CD4-positive, alpha-beta memory T cell (primary cell): Measurements from ENCODE around the gene C1QTNF4. TPM values are rescaled to one million over a fixed set of nuclear protein-coding genes. Genes with fewer than 3 reads are reported as not detected.

ENCODE experiments used
- CTCF ChIA-PET: fragments of 350-600 bp; sonication (Branson Sonifier 250); formaldehyde crosslinking; loops from one replicate; lab custom pipeline; 2021; ENCODE audit warnings: inconsistent platforms; ENCODE audit not compliant: partially characterized antibody; lab: Charles Lee
- POLR2A ChIA-PET: fragments of 350-600 bp; sonication (Branson Sonifier 250); formaldehyde crosslinking; loops from one replicate; lab custom pipeline; 2021; ENCODE audit not compliant: partially characterized antibody; lab: Charles Lee
- DNase-seq, 5 donors: peaks; one replicate each; pipeline versions ENCODE4 v3.0.0 to v3.0.0-alpha.2; 2020 to 2022; ENCODE audit warnings: mixed read lengths in 1 of 5
- H3K27ac ChIP-seq: one replicate; pipeline ENCODE4 v1.7.0; 2013; ENCODE audit warnings: low read depth, low read length
- H3K27me3 ChIP-seq: 2 replicates; pipeline ENCODE4 v1.7.0; 2013; ENCODE audit warnings: mild to moderate bottlenecking, low read length, moderate library complexity; ENCODE audit not compliant: insufficient read depth
- H3K36me3 ChIP-seq: 2 replicates; pipeline ENCODE4 v1.7.0; 2013; ENCODE audit warnings: mild to moderate bottlenecking, low read length, moderate library complexity; ENCODE audit not compliant: insufficient read depth
- H3K4me1 ChIP-seq: 2 replicates; pipeline ENCODE4 v1.7.0; 2013; ENCODE audit warnings: mild to moderate bottlenecking, low read length, moderate library complexity; ENCODE audit not compliant: insufficient read depth
- H3K4me3 ChIP-seq, 2 donors: one replicate each; pipeline ENCODE4 v1.7.0; 2013; ENCODE audit warnings: low read length in 2 of 2, mild to moderate bottlenecking in 1 of 2
- H3K9me3 ChIP-seq, 2 donors: one replicate each; pipeline ENCODE4 v1.7.0; 2013; ENCODE audit warnings: low read length in 2 of 2, control low read depth in 1 of 2; ENCODE audit not compliant: control insufficient read depth in 1 of 2
- H3K27ac Mint-ChIP-seq, 7 donors: one replicate each; pipeline ENCODE4 v1.8.0; 2020 to 2021; ENCODE audit warnings: mixed read lengths in 7 of 7, mild to moderate bottlenecking in 6 of 7, inconsistent platforms in 3 of 7, moderate library complexity in 3 of 7
- H3K27me3 Mint-ChIP-seq, 2 donors: one replicate each; pipeline ENCODE4 v1.8.0; 2020 to 2021; ENCODE audit warnings: mixed read lengths in 2 of 2
- H3K36me3 Mint-ChIP-seq, 2 donors: one replicate each; pipeline ENCODE4 v1.8.0; 2020 to 2021; ENCODE audit warnings: mixed read lengths in 2 of 2, inconsistent platforms in 1 of 2, mild to moderate bottlenecking in 1 of 2
- H3K4me1 Mint-ChIP-seq, 4 donors: one replicate each; pipeline ENCODE4 v1.8.0; 2020 to 2021; ENCODE audit warnings: mixed read lengths in 4 of 4, mild to moderate bottlenecking in 1 of 4
- H3K4me3 Mint-ChIP-seq, 8 donors: one replicate each; pipeline ENCODE4 v1.8.0; 2020 to 2021; ENCODE audit warnings: mixed read lengths in 8 of 8, mild to moderate bottlenecking in 7 of 8, moderate library complexity in 6 of 8, inconsistent platforms in 3 of 8
- H3K9me3 Mint-ChIP-seq, 8 donors: one replicate each; pipeline ENCODE4 v1.8.0; 2020 to 2021; ENCODE audit warnings: mixed read lengths in 8 of 8, mild to moderate bottlenecking in 5 of 8, inconsistent platforms in 3 of 8, moderate library complexity in 1 of 8
- intact Hi-C: fragments of 100-400 bp; cut with micrococcal nuclease; formaldehyde crosslinking; loops from one replicate; pipeline ENCODE4 v1.15.1; 2023
- polyA plus RNA-seq, 2 donors: library from polyadenylated mRNA; unstranded; fragments of 300-500 nt; fragmentation: Illumina TruSeq; gene quantifications; one replicate each; pipeline ENCODE4 v1.2.3, GENCODE V29; 2021
- total RNA-seq, 2 experiments: library from RNA; stranded (reverse); gene quantifications; one replicate each; pipeline ENCODE4 v1.2.3, GENCODE V29; 2021

The C1QTNF4 gene
- total and polyA plus RNA-seq, 4 experiments from 2014 or later = 0.44 to 0.61 TPM; not detected in 2

DNA sequence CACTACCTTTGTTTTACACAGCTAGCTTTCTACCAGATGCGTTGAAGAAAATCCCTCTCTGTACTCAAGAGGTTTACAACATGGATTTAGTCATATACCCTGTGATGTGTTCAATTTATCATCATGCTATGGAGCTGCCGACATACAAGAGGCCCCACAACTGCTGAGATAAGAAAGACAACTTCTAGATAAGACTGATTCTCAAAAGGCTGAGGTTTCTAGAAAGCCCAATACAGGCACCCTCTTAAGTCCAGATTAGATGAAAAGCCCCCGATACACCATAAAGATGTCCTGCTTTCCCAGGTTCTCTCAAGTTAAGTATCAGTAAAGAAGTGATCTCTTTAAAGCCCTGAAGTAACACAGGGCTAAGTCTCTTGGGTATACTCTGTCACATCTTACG is 33.8 kb upstream of the C1QTNF4 start:
- no peak for DNase-seq
- ChIA-PET POLR2A (no interaction called here), CTCF (no interaction called here)
- no peaks in the 10 kb centered on the region for H3K27me3 ChIP-seq
- H3K36me3 ChIP-seq = peaks cover 57% of the 10 kb centered on the region
- peaks cover 42 to 69% of the 10 kb centered on the region in 2 donors for H3K36me3 Mint-ChIP-seq
- no peak overlapping the region for H3K27ac ChIP-seq
- H3K9me3 Mint-ChIP-seq = no peaks in the 10 kb centered on the region
- H3K9me3 ChIP-seq = no peaks in the 10 kb centered on the region
- no peaks in the 10 kb centered on the region for H3K4me1 ChIP-seq
- no peak overlapping the region for H3K27ac Mint-ChIP-seq
- H3K4me1 Mint-ChIP-seq = no peaks in the 10 kb centered on the region
- intact Hi-C loops = no loop called here
- no peaks in the 10 kb centered on the region for H3K27me3 Mint-ChIP-seq
- no peak overlapping the region for H3K4me3 ChIP-seq
- H3K4me3 Mint-ChIP-seq = no peak overlapping the region

GRCh38 chr11:47626234-47626633 is 32.0 kb upstream of the C1QTNF4 start:
- Histone ChIP-seq H3K4me1 (no peaks in the 10 kb centered on the region), H3K27me3 (no peaks in the 10 kb centered on the region), H3K27ac (no peak overlapping the region), H3K9me3 (no peaks in the 10 kb centered on the region), H3K4me3 (no peak overlapping the region), H3K36me3 (peaks cover 65% of the 10 kb centered on the region)
- H3K4me3 Mint-ChIP-seq = no peak overlapping the region
- intact Hi-C loops = no loop called here
- POLR2A ChIA-PET = no interaction called here
- no peaks in the 10 kb centered on the region for H3K9me3 Mint-ChIP-seq
- H3K27ac Mint-ChIP-seq = no peak overlapping the region
- H3K4me1 Mint-ChIP-seq = no peaks in the 10 kb centered on the region
- CTCF ChIA-PET = interaction anchor here (0.7 kb wide), 1 partner anchor 214 kb away, joined by 3 read pairs; no protein-coding TSS in a partner anchor
- DNase-seq = no peak
- H3K36me3 Mint-ChIP-seq = peaks cover 41 to 70% of the 10 kb centered on the region in 2 donors
- no peaks in the 10 kb centered on the region for H3K27me3 Mint-ChIP-seq

- no peaks in the 10 kb centered on the region for H3K9me3 ChIP-seq
- Mint-ChIP-seq H3K4me3 (no peak overlapping the region), H3K36me3 (peaks cover 34 to 52% of the 10 kb centered on the region in 2 donors), H3K27ac (no peak overlapping the region), H3K27me3 (no peaks in the 10 kb centered on the region), H3K4me1 (no peaks in the 10 kb centered on the region), H3K9me3 (no peaks in the 10 kb centered on the region)
- no peak overlapping the region for H3K27ac ChIP-seq
- H3K4me1 ChIP-seq = no peaks in the 10 kb centered on the region
- intact Hi-C loops = no loop called here
- no peak for DNase-seq
- H3K4me3 ChIP-seq = no peak overlapping the region
- CTCF ChIA-PET = no interaction called here
- no peaks in the 10 kb centered on the region for H3K27me3 ChIP-seq
- H3K36me3 ChIP-seq = peaks cover 39% of the 10 kb centered on the region
- POLR2A ChIA-PET = interaction anchor here (0.8 kb wide), 1 partner anchor 22 kb away, joined by 3 read pairs; no protein-coding TSS in a partner anchor
Observed at GRCh38 chr11:47620836-47621378, 26.7 kb upstream of the C1QTNF4 start.

DNA sequence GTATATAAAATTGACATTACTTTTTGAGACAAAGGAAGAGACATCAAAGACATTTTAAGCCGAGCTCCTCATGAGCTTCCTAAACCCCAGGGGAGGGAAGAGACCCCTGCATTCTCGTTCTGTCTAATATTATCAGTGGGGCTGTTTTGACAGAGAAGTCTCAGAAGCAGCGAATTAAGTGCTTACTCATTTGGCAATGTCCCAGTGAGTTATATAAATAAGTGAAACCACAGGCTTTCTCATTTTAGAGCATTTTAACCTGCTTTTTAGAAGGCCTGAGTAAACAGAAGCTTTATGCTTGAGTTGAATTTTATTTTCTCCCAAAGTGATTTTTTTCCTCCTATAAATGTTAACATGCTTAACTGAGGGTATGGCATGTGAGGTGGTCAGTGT is 23.2 kb upstream of the C1QTNF4 start:
- POLR2A ChIA-PET = no interaction called here
- DNase-seq = no peak
- no peaks in the 10 kb centered on the region for H3K27me3 Mint-ChIP-seq
- intact Hi-C loops = no loop called here
- peaks cover 19% of the 10 kb centered on the region for H3K36me3 ChIP-seq
- H3K4me3 ChIP-seq = no peak overlapping the region
- H3K36me3 Mint-ChIP-seq = peaks cover 20 to 36% of the 10 kb centered on the region in 2 donors
- H3K4me3 Mint-ChIP-seq = no peak overlapping the region
- CTCF ChIA-PET = interaction anchor here (1.3 kb wide), 1 partner anchor 11 kb away, joined by 4 read pairs; no protein-coding TSS in a partner anchor
- H3K27me3 ChIP-seq = no peaks in the 10 kb centered on the region
- H3K27ac Mint-ChIP-seq = peak overlapping the region in 1 of 7 donors; percentile 59
- H3K9me3 ChIP-seq = no peaks in the 10 kb centered on the region
- no peaks in the 10 kb centered on the region for H3K9me3 Mint-ChIP-seq
- no peaks in the 10 kb centered on the region for H3K4me1 ChIP-seq
- H3K27ac ChIP-seq = no peak overlapping the region
- no peaks in the 10 kb centered on the region for H3K4me1 Mint-ChIP-seq

DNA sequence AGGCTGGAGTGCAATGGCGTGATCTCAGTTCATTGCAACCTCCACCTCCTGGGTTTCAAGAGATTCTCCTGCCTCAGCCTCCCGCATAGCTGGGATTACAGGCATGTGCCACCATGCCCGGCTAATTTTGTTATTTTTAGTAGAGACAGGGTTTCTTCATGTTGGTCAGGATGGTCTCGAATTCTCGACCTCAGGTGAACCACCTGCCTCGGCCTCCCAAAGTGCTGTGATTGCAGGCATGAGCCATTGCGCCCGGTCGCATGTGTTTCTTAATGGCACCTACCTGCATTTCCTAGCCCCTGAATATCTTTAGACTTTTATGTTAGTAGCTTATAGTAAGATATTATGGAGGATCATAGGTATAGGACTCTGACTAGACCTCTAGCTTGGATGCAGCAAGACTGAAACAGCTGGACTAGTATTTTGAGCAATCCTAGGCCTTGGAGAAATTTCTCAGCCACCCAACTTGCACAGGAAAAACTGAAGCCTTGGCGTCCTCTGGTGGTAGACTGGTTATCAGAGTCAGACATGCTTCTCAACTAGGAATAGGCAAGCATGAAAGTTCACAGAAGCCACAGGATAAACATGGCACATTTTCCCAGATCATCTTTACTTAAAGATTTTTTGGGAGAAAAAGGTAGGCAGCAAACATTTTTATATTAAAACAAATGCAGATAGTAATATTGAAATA is 22.7 kb upstream of the C1QTNF4 start:
- ChIA-PET POLR2A (no interaction called here), CTCF (interaction anchor here (1.3 kb wide), 1 partner anchor 11 kb away, joined by 4 read pairs; no protein-coding TSS in a partner anchor)
- no peaks in the 10 kb centered on the region for H3K4me1 Mint-ChIP-seq
- H3K36me3 Mint-ChIP-seq = peaks cover 15 to 31% of the 10 kb centered on the region in 2 donors
- H3K36me3 ChIP-seq = peaks cover 14% of the 10 kb centered on the region
- H3K4me3 Mint-ChIP-seq = no peak overlapping the region
- intact Hi-C loops = no loop called here
- DNase-seq = no peak
- no peak overlapping the region for H3K27ac ChIP-seq
- no peaks in the 10 kb centered on the region for H3K27me3 ChIP-seq
- no peak overlapping the region for H3K27ac Mint-ChIP-seq
- H3K9me3 ChIP-seq = no peaks in the 10 kb centered on the region
- no peaks in the 10 kb centered on the region for H3K27me3 Mint-ChIP-seq
- no peak overlapping the region for H3K4me3 ChIP-seq
- no peaks in the 10 kb centered on the region for H3K4me1 ChIP-seq
- H3K9me3 Mint-ChIP-seq = no peaks in the 10 kb centered on the region

DNA sequence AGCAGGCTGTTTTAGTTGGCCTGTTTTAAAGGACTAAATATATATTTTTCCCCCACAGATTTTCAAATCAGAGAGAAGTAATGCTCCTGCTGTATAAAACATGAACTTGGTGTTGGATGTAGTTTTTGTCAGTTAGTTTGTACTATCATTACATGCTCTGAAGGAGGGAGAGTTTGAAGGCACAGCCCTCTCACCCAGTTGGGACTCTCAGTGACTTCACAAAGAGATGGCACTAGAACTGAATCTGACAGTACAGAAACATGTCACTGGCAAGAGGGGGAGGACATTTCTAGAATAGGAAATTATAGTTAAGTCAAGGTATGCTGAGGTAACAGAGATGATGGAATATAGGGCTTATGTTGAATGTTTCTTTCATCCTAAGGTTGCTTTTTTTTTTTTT is 21.0 kb upstream of the C1QTNF4 start:
- Histone ChIP-seq H3K4me1 (no peaks in the 10 kb centered on the region), H3K27me3 (no peaks in the 10 kb centered on the region), H3K4me3 (no peak overlapping the region), H3K27ac (no peak overlapping the region), H3K36me3 (peaks cover under 1% of the 10 kb centered on the region), H3K9me3 (no peaks in the 10 kb centered on the region)
- intact Hi-C loops = no loop called here
- Mint-ChIP-seq H3K27me3 (no peaks in the 10 kb centered on the region), H3K36me3 (peaks cover 10 to 21% of the 10 kb centered on the region in 2 donors), H3K27ac (peak overlapping the region in 2 of 7 donors; percentile 30 to 84), H3K9me3 (no peaks in the 10 kb centered on the region), H3K4me3 (no peak overlapping the region), H3K4me1 (no peaks in the 10 kb centered on the region)
- DNase-seq = no peak
- ChIA-PET CTCF (no interaction called here), POLR2A (no interaction called here)

GRCh38 chr11:47611348-47611794 is 17.2 kb upstream of the C1QTNF4 start:
- intact Hi-C loops = no loop called here
- H3K27me3 ChIP-seq = no peaks in the 10 kb centered on the region
- H3K27ac Mint-ChIP-seq = no peak overlapping the region
- no peaks in the 10 kb centered on the region for H3K27me3 Mint-ChIP-seq
- no peak for DNase-seq
- no peak overlapping the region for H3K4me3 ChIP-seq
- H3K27ac ChIP-seq = no peak overlapping the region
- ChIA-PET POLR2A (no interaction called here), CTCF (no interaction called here)
- H3K36me3 ChIP-seq = no peaks in the 10 kb centered on the region
- H3K9me3 Mint-ChIP-seq = no peaks in the 10 kb centered on the region
- no peak overlapping the region for H3K4me3 Mint-ChIP-seq
- H3K36me3 Mint-ChIP-seq = peaks cover 0 to 9% of the 10 kb centered on the region in 2 donors
- peaks cover 0 to 1% (median 0%) of the 10 kb centered on the region in 4 donors for H3K4me1 Mint-ChIP-seq
- no peaks in the 10 kb centered on the region for H3K4me1 ChIP-seq
- no peaks in the 10 kb centered on the region for H3K9me3 ChIP-seq
